Endothelial cell of umbilical vein (primary cell): ENCODE results near the gene PODXL2.

ENCODE experiments used
- CTCF ChIP-seq, 2 donors: IDR thresholded peaks; 1 replicate in 1 of 2; 2 replicates in 1 of 2; pipeline ENCODE4 v1.5.1; 2011; ENCODE audit warnings: low read length in 2 of 2, mild to moderate bottlenecking in 2 of 2, moderate library complexity in 2 of 2, control low read depth in 1 of 2, inconsistent platforms in 1 of 2, low read depth in 1 of 2; ENCODE audit not compliant: insufficient read depth in 1 of 2; ENCODE audit errors: extremely low read depth in 1 of 2
- EZH2 ChIP-seq: IDR thresholded peaks from 2 replicates; pipeline ENCODE4 v1.6.1; 2012; ENCODE audit warnings: borderline replicate concordance, low read depth, mild to moderate bottlenecking, moderate library complexity, low read length, inconsistent platforms; ENCODE audit not compliant: severe bottlenecking
- JUN ChIP-seq: IDR thresholded peaks from 2 replicates; pipeline ENCODE4 v1.6.1; 2011; ENCODE audit warnings: borderline replicate concordance, low read depth; ENCODE audit not compliant: insufficient read length, insufficient read depth
- MAX ChIP-seq: IDR thresholded peaks from 2 replicates; pipeline ENCODE4 v1.6.1; 2011; ENCODE audit not compliant: insufficient read depth, insufficient read length
- POLR2A ChIP-seq: IDR thresholded peaks from 2 replicates; pipeline ENCODE4 v1.6.1; 2012; ENCODE audit warnings: low read depth, mild to moderate bottlenecking, control low read depth, low read length
- POLR2AphosphoS5 ChIP-seq: IDR thresholded peaks from 2 replicates; pipeline ENCODE4 v1.6.1; 2012; ENCODE audit warnings: low read depth, mild to moderate bottlenecking, control low read depth, low read length, moderate library complexity; ENCODE audit not compliant: insufficient read depth

- TF ChIP-seq POLR2A (no peak), CTCF (IDR thresholded peaks at IDR 0.05; ENCODE audit: extremely low read depth in 1 of 2, insufficient read depth in 1 of 2, low read depth in 1 of 2, low read length in 2 of 2) (no peak), MAX (no peak), JUN (no peak), EZH2 (no peak), POLR2AphosphoS5 (no peak)
Measured at GRCh38 chr3:127680798-127681221, 51.8 kb downstream of the PODXL2 start.
